ENCODE data around the gene TRDN.

Gene TRDN

DNA sequence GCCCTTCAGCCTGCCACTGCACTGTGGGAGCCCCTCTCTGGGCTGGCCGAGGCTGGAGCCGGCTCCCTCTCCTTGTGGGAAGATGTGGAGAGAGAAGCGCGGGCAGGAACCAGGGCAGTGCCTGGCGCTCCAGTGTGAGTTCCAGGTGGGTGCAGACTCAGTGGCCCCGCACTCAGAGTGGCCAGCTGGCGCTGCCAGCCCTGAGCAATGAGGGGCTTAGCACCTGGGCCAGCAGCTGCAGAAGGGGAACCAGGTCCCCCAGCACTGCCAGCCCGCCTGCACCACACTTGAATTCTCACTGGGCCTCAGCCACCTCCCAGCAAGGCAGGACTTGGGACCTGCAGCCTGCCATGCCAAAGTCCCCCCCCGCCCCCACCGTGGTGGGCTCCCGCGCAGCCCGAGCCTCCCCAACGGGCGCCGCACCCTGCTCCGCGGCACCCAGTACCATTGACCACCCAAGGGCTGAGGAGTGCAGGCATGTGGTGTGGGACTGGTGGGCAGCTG is 434.8 kb downstream of the TRDN start:
- no peak overlapping the region for H3K4me3 ChIP-seq (replicated peaks in 1 of 2; ENCODE audit: low read depth in 2 of 2, low read length in 2 of 2)
- no peak for DNase-seq (ENCODE audit: low read depth in 2 of 2)
- TF ChIP-seq, protein P1, sequence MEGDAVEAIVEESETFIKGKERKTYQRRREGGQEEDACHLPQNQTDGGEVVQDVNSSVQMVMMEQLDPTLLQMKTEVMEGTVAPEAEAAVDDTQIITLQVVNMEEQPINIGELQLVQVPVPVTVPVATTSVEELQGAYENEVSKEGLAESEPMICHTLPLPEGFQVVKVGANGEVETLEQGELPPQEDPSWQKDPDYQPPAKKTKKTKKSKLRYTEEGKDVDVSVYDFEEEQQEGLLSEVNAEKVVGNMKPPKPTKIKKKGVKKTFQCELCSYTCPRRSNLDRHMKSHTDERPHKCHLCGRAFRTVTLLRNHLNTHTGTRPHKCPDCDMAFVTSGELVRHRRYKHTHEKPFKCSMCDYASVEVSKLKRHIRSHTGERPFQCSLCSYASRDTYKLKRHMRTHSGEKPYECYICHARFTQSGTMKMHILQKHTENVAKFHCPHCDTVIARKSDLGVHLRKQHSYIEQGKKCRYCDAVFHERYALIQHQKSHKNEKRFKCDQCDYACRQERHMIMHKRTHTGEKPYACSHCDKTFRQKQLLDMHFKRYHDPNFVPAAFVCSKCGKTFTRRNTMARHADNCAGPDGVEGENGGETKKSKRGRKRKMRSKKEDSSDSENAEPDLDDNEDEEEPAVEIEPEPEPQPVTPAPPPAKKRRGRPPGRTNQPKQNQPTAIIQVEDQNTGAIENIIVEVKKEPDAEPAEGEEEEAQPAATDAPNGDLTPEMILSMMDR (IDR thresholded peaks at IDR 0.05; ENCODE audit: low read depth, low read length): no peak

GRCh38 chr6:123193298-123193697 is 443.5 kb downstream of the TRDN start:
- TF ChIP-seq, protein P1 (IDR thresholded peaks at IDR 0.05; ENCODE audit: low read depth, low read length): no peak
- H3K4me3 ChIP-seq (replicated peaks in 1 of 2; ENCODE audit: low read depth in 2 of 2, low read length in 2 of 2): no peak overlapping the region
- no peak for DNase-seq (ENCODE audit: low read depth in 2 of 2)

- H3K4me3 ChIP-seq (replicated peaks in 1 of 2; ENCODE audit: low read depth in 2 of 2, low read length in 2 of 2): no peak overlapping the region
- TF ChIP-seq, protein P1 (IDR thresholded peaks at IDR 0.05; ENCODE audit: low read depth, low read length): no peak
- DNase-seq (ENCODE audit: low read depth in 2 of 2): no peak
Measured at GRCh38 chr6:123189816-123190215, 446.9 kb downstream of the TRDN start.

- no peak for DNase-seq (ENCODE audit: low read depth in 2 of 2)
- no peak overlapping the region for H3K4me3 ChIP-seq (replicated peaks in 1 of 2; ENCODE audit: low read depth in 2 of 2, low read length in 2 of 2)
- TF ChIP-seq, protein P1 (IDR thresholded peaks at IDR 0.05; ENCODE audit: low read depth, low read length): no peak
Measured at GRCh38 chr6:123182998-123183397, 453.8 kb downstream of the TRDN start.

- TF ChIP-seq, protein P1 (IDR thresholded peaks at IDR 0.05; ENCODE audit: low read depth, low read length): no peak
- no peak for DNase-seq (ENCODE audit: low read depth in 2 of 2)
- no peak overlapping the region for H3K4me3 ChIP-seq (replicated peaks in 1 of 2; ENCODE audit: low read depth in 2 of 2, low read length in 2 of 2)
Measured at GRCh38 chr6:123176706-123177105, 460.0 kb downstream of the TRDN start.

- no peak for DNase-seq (ENCODE audit: low read depth in 2 of 2)
- H3K4me3 ChIP-seq (replicated peaks in 1 of 2; ENCODE audit: low read depth in 2 of 2, low read length in 2 of 2): no peak overlapping the region
- TF ChIP-seq, protein P1 (IDR thresholded peaks at IDR 0.05; ENCODE audit: low read depth, low read length): no peak
Measured at GRCh38 chr6:123171341-123172115, 465.2 kb downstream of the TRDN start.

GRCh38 chr6:123169774-123170095 is 467.0 kb downstream of the TRDN start:
- TF ChIP-seq, protein P1 (IDR thresholded peaks at IDR 0.05; ENCODE audit: low read depth, low read length): no peak
- no peak overlapping the region for H3K4me3 ChIP-seq (replicated peaks in 1 of 2; ENCODE audit: low read depth in 2 of 2, low read length in 2 of 2)
- no peak for DNase-seq (ENCODE audit: low read depth in 2 of 2)

Measured in cardiac fibroblast (primary cell).